GM13976 (cell line): ENCODE results near the gene TBL1XR1.

ENCODE experiments used
- DNase-seq: peaks from one replicate; pipeline ENCODE4 v3.0.0; 2012; ENCODE audit warnings: low spot score
- in situ Hi-C: fragments of 300-500 bp; cut with MboI; formaldehyde crosslinking; loops from one replicate; pipeline ENCODE4 v1.12.0; 2022; ENCODE audit warnings: low sequenced_read_pairs, mixed read lengths, inconsistent platforms; ENCODE audit not compliant: unreplicated experiment
- TF ChIP-seq, protein P1 (sequence below): IDR thresholded peaks from 2 replicates; pipeline ENCODE4 v1.5.1; 2012; ENCODE audit warnings: borderline replicate concordance, mild to moderate bottlenecking; ENCODE audit not compliant: insufficient read depth; ENCODE audit errors: extremely low read depth, missing control alignments, control extremely low read depth

TBL1XR1 gene

DNA sequence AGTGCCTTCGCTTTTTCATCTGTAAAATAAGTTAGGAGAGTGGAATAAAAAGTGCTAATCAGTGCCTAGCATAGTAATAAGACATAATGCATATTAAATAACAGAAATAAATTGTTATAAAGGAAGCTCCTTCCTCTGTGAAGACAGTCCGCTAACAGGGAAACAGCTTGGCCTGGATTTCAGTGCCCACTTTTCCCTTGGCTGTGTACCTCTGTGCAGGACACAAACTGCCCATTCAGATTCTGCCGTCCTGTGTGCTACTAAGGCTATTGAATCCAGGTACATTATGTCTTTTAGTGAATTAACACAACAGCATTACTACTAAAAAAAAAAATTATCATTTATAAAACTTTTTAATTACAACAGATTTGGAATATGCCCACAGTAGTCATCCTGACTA, 90.7 kb downstream of the TBL1XR1 start:
- TF ChIP-seq, protein P1, sequence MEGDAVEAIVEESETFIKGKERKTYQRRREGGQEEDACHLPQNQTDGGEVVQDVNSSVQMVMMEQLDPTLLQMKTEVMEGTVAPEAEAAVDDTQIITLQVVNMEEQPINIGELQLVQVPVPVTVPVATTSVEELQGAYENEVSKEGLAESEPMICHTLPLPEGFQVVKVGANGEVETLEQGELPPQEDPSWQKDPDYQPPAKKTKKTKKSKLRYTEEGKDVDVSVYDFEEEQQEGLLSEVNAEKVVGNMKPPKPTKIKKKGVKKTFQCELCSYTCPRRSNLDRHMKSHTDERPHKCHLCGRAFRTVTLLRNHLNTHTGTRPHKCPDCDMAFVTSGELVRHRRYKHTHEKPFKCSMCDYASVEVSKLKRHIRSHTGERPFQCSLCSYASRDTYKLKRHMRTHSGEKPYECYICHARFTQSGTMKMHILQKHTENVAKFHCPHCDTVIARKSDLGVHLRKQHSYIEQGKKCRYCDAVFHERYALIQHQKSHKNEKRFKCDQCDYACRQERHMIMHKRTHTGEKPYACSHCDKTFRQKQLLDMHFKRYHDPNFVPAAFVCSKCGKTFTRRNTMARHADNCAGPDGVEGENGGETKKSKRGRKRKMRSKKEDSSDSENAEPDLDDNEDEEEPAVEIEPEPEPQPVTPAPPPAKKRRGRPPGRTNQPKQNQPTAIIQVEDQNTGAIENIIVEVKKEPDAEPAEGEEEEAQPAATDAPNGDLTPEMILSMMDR = no peak
- no peak for DNase-seq
- in situ Hi-C loops = no loop called here

DNA sequence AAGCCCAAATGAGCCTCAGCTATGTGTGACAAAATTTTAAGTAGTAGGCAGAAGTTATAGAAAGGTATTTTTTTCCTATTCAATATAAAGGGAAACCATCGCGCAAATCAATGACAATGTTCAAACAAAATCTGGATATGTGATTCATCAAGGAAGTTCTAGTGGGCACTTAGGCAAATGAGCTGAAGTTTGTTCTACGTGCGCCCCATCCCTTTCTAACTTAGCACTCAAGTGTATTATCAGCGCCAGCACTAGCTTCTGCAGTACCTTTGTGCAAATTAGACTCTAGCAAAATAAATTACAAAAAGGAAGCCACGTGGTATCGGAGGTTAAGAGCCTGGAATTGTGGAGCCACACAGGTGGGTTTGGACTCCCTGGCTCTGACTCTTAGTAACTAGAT, 91.1 kb downstream of the TBL1XR1 start:
- TF ChIP-seq, protein P1 = no peak
- in situ Hi-C loops = no loop called here
- DNase-seq = no peak

DNA sequence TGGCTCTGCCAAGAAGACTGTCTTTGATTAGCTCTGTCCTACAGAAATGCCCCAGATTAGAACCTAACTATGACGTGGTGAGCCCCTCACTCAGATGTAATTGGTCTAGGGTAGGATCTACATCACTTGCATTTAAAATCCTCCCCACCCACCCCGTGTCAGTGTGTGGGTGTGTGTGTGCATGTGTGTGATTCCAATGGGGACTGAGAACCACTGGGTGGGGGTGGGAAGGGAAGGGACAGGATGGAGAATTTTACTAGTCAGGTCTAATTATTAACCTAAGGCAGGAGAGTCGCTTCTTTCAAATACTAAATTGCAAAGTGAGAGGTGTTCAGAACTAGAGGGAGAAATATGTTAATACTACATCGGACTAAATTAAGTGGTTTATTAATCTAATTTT, 91.7 kb downstream of the TBL1XR1 start:
- no peak for DNase-seq
- TF ChIP-seq, protein P1 = no peak
- in situ Hi-C loops = no loop called here

DNA sequence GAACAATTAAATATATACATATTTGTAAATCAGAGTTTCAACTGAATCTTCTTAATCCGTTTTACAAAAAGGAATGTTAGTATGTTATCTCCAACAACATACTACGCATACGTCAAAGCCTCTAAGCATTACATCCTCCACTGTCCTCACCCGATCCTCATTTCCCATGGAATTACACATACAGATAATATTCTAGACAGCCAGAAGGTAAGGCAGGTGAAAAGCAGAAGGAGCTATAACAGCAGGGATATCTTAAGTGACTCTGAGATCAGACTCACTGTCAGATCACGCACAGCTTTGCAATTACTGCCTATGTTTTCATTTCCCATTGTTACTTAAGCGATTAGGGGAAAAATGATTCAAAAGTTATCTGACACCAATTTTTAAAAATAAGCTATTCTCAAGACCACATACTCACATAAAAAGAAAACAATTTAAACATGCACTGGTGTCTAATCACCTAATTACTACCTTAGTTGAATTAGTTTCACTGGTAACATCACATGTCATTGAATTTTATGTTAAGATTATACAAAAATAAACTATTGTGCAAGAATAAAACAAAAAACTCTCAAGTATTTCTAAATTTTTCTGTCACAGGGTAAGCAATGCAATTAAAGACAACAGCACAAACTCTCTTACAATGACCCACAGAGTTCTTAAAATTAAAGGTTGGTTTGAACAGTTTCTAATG, 92.8 kb downstream of the TBL1XR1 start:
- TF ChIP-seq, protein P1 = no peak
- in situ Hi-C loops = no loop called here
- DNase-seq = no peak

DNA sequence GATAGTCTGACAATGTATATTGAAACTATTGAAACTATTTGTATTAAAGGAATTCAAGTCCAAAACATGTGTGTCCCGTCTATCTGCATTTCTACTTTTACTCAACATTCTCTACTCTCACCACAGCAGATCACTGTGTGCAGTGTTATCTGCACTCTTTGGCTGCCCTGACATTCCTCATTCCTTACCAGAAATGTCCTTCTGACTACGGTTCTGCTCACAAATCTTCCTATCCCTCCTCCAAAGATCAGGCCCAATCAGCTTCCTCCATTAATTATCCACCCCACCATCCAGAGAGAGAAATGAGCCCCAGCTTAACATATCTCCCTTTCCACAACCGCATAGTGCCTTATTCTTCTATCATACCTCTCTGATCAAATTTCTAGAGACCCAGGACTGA, 94.7 kb downstream of the TBL1XR1 start:
- in situ Hi-C loops = no loop called here
- TF ChIP-seq, protein P1 = no peak
- DNase-seq = no peak

DNA sequence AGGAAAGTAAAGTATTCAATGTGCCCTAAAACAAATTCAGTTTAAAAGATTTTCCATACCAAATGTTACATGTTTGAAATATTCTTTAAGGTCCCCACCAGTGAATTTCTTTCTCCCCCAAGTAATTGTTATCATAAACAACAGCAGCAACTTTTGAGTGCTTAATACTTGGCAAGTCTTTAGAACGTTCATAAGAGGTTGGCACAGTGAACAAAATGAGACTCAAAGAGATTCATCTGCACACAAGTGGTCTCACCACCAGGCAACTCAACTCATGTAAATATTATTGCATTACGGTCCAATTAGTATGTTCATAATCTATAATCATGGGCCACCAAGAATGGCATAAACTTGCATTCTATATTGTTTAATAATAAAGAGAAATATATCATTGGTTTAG, 98.7 kb downstream of the TBL1XR1 start:
- in situ Hi-C loops = no loop called here
- no peak for DNase-seq
- TF ChIP-seq, protein P1 = no peak
